Measurements from ENCODE around the gene EIF4A2. TPM values are rescaled to one million over a fixed set of nuclear protein-coding genes. Genes with fewer than 3 reads are reported as not detected.
A peak's percentile ranks its signal among the peaks of the same experiment; 100 is the strongest.

The EIF4A2 gene
- total and polyA plus RNA-seq, 9 of the 15 experiments (the other 6 are each of a cell fraction or from before 2014, with no cell fraction given): 307 to 754 (median 435) TPM

- TF ChIP-seq GABPA (tag; conservative IDR thresholded peaks at IDR 0.05; ENCODE audit: low read depth): peak; percentile 90
- no peak for TF ChIP-seq HBP1 (CRISPR knock-in tag; IDR thresholded peaks at IDR 0.05)
- no peak for TF ChIP-seq POU5F1 (IDR thresholded peaks at IDR 0.05; ENCODE audit: borderline replicate concordance, low read depth, low read length, partially characterized antibody)
- TF ChIP-seq ADNP (tag; IDR thresholded peaks at IDR 0.05): no peak
- no peak for TF ChIP-seq PPARD (CRISPR knock-in tag; IDR thresholded peaks at IDR 0.05)
- peak; percentile 37; the same call in 1 of the 2 replicates for TF ChIP-seq MXI1 (IDR thresholded peaks at IDR 0.05; ENCODE audit: low read depth, low read length)
- TF ChIP-seq LARP7 (IDR thresholded peaks at IDR 0.05): 0 out of 2 replicates have a peak, but pooled peaks have one; percentile 40
- peak; percentile 49; the same call in 1 of the 2 replicates for TF ChIP-seq NCOA1 (IDR thresholded peaks at IDR 0.05; ENCODE audit: low read depth)
- no peak; the same call in 1 of the 2 replicates for TF ChIP-seq ZNF668 (CRISPR knock-in tag; IDR thresholded peaks at IDR 0.05)
- TF ChIP-seq NR2F6 (CRISPR knock-in tag; IDR thresholded peaks at IDR 0.05): 0 out of 2 replicates have a peak, but pooled peaks have one; percentile 22
- TF ChIP-seq ATF3 (IDR thresholded peaks at IDR 0.05): peak; percentile 85
- TF ChIP-seq ATF3 (CRISPR knock-in tag; conservative IDR thresholded peaks at IDR 0.05): 0 out of 2 replicates have a peak, but pooled peaks have one; percentile 41
- peak; percentile 11 for TF ChIP-seq PRDM10 (IDR thresholded peaks at IDR 0.05; ENCODE audit: partially characterized antibody)
- peak; percentile 87 for TF ChIP-seq RB1 (IDR thresholded peaks at IDR 0.05; ENCODE audit: low read depth)
- TF ChIP-seq ZBTB33 (CRISPR knock-in tag; IDR thresholded peaks at IDR 0.05): peak; percentile 78
- TF ChIP-seq ZNF77 (CRISPR knock-in tag; IDR thresholded peaks at IDR 0.05): no peak
- TF ChIP-seq CBX5 (IDR thresholded peaks at IDR 0.05; ENCODE audit: borderline replicate concordance, low read depth): no peak
- TF ChIP-seq SPI1 (IDR thresholded peaks at IDR 0.05; ENCODE audit: borderline replicate concordance, low read depth, low read length): no peak
- TF ChIP-seq L3MBTL2 (IDR thresholded peaks at IDR 0.05): peak; percentile 79
Observed at GRCh38 chr3:186783058-186783730, at the start of gene EIF4A2 (continued).

Data from K562 (cell line).